Upper lobe of left lung (tissue), 4 donors: ENCODE data around the gene PPM1B.

Experiments used
- POLR2A ChIP-seq, 4 donors: fragments of 450-650 bp; IDR thresholded peaks; one replicate each; pipeline ENCODE4 v1.5.1; 2016 to 2017; ENCODE audit warnings: antibody characterized with exemption in 4 of 4, mild to moderate bottlenecking in 2 of 4
- TF ChIP-seq, protein P1 (sequence below), 6 experiments: fragments of 450-650 bp in 4 of 6; fragments of 200-600 bp in 2 of 6; sonication (generic) in 2 of 6; IDR thresholded peaks; one replicate each; pipeline ENCODE4 v1.5.1; 2016 to 2019; ENCODE audit warnings: antibody characterized with exemption in 6 of 6

DNA sequence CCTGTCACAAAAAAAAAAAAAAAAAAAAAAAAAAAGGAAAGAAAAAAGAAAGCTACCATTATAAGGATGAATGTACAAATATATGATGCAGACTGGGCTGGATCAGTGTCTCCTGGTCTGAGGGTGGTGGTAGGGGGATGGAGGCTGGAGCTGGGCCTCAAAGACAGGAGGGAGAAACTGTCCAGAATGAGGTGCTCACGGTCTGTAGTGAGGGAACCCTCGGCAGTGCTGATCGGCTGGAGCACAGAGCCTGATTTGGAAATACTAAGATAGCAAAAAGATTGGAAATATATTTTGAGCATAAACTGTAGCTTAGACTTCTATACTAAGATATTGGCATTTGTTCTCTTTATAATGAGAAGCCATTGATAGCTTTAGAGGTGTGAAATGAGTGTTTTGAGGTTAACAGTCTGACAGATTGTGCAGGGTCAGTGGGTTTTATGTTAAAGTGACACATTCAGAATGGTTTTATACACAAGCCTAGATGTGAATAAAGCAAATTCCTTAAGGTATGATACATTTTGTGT, 98.7 kb downstream of the PPM1B start:
- TF ChIP-seq, protein P1, sequence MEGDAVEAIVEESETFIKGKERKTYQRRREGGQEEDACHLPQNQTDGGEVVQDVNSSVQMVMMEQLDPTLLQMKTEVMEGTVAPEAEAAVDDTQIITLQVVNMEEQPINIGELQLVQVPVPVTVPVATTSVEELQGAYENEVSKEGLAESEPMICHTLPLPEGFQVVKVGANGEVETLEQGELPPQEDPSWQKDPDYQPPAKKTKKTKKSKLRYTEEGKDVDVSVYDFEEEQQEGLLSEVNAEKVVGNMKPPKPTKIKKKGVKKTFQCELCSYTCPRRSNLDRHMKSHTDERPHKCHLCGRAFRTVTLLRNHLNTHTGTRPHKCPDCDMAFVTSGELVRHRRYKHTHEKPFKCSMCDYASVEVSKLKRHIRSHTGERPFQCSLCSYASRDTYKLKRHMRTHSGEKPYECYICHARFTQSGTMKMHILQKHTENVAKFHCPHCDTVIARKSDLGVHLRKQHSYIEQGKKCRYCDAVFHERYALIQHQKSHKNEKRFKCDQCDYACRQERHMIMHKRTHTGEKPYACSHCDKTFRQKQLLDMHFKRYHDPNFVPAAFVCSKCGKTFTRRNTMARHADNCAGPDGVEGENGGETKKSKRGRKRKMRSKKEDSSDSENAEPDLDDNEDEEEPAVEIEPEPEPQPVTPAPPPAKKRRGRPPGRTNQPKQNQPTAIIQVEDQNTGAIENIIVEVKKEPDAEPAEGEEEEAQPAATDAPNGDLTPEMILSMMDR (IDR thresholded peaks at IDR 0.05): no peak
- TF ChIP-seq POLR2A (IDR thresholded peaks at IDR 0.05): no peak
